IMR-90 (cell line): ENCODE data around the gene VPS11. TPM values are rescaled to one million over a fixed set of nuclear protein-coding genes. Genes with fewer than 3 reads are reported as not detected.

Source experiments
- ATAC-seq: fragments of 200-7000 bp; cut with Tn5 transposase; 2 replicates; pipeline ENCODE4 v1.9.1; 2020; ENCODE audit warnings: low read depth, mild to moderate bottlenecking, moderate library complexity
- BruUV-seq: library from RNA; stranded (reverse); fragments of 400-500 nt; replicated peaks from 2 replicates; lab custom pipeline; 2021; lab: Mats Ljungman, UMichigan
- CTCF ChIA-PET: fragments of 300-600 bp; formaldehyde crosslinking; extraction: SDS; loops from one replicate; lab custom pipeline; 2021; ENCODE audit warnings: antibody characterized with exemption; lab: Yijun Ruan, JAX
- POLR2A ChIA-PET: fragments of 300-600 bp; sonication (Branson Sonifier 250); formaldehyde crosslinking; loops from one replicate; lab custom pipeline; 2022; ENCODE audit warnings: antibody characterized with exemption; ENCODE audit not compliant: unreplicated experiment; lab: Charles Lee
- DNase-seq: peaks from one replicate; pipeline ENCODE4 v3.0.0; 2013
- H2AFZ ChIP-seq: replicated peaks from 2 replicates; pipeline ENCODE3; 2013; ENCODE audit warnings: low read length, mild to moderate bottlenecking; ENCODE audit not compliant: poor library complexity
- H2AK5ac ChIP-seq: 2 replicates; pipeline ENCODE4 v1.6.1; 2013; ENCODE audit warnings: low read depth, low read length, inconsistent platforms
- H2AK9ac ChIP-seq: replicated peaks from 2 replicates; pipeline ENCODE3; 2013; ENCODE audit warnings: mild to moderate bottlenecking, low read depth, low read length, moderate library complexity; ENCODE audit not compliant: poor library complexity
- H2BK120ac ChIP-seq: 2 replicates; pipeline ENCODE4 v1.6.1; 2013; ENCODE audit warnings: low read depth, low read length, inconsistent platforms
- H2BK15ac ChIP-seq: 3 replicates; pipeline ENCODE4 v1.6.1; 2013; ENCODE audit warnings: low read depth, low read length, inconsistent platforms
- H2BK20ac ChIP-seq: 2 replicates; pipeline ENCODE4 v1.6.1; 2013; ENCODE audit warnings: low read depth, mild to moderate bottlenecking, inconsistent platforms, low read length, moderate library complexity
- H2BK5ac ChIP-seq: 2 replicates; pipeline ENCODE4 v1.6.1; 2013; ENCODE audit warnings: mild to moderate bottlenecking, low read depth, low read length, inconsistent platforms; ENCODE audit not compliant: poor library complexity, severe bottlenecking
- H3K14ac ChIP-seq: replicated peaks from 2 replicates; pipeline ENCODE4 v1.6.1; 2013; ENCODE audit warnings: low read depth, low read length, inconsistent platforms
- H3K18ac ChIP-seq: 2 replicates; pipeline ENCODE4 v1.6.1; 2013; ENCODE audit warnings: low read depth, low read length, control low read depth
- H3K23ac ChIP-seq: 2 replicates; pipeline ENCODE4 v1.6.1; 2013; ENCODE audit warnings: low read depth, low read length, inconsistent platforms
- H3K27ac ChIP-seq: 2 replicates; pipeline ENCODE4 v1.5.1; 2013; ENCODE audit warnings: mild to moderate bottlenecking, control low read depth, low read length; ENCODE audit not compliant: insufficient read depth
- H3K27me3 ChIP-seq: 2 replicates; pipeline ENCODE4 v1.6.1; 2013; ENCODE audit warnings: low read length; ENCODE audit not compliant: control insufficient read depth, insufficient read depth
- H3K36me3 ChIP-seq: 2 replicates; pipeline ENCODE4 v1.6.1; 2013; ENCODE audit warnings: low read length, mixed read lengths; ENCODE audit not compliant: control insufficient read depth, insufficient read depth
- H3K4ac ChIP-seq: 2 replicates; pipeline ENCODE4 v1.6.1; 2013; ENCODE audit warnings: low read depth, low read length, inconsistent platforms
- H3K4me1 ChIP-seq: 2 replicates; pipeline ENCODE4 v1.6.1; 2013; ENCODE audit warnings: low read length, mixed read lengths; ENCODE audit not compliant: control insufficient read depth, insufficient read depth
- H3K4me2 ChIP-seq: 2 replicates; pipeline ENCODE4 v1.6.1; 2013; ENCODE audit warnings: low read depth, mild to moderate bottlenecking, control low read depth, low read length, moderate library complexity
- H3K4me3 ChIP-seq: 2 replicates; pipeline ENCODE4 v1.5.1; 2013; ENCODE audit warnings: low read depth, mild to moderate bottlenecking, control low read depth, low read length, moderate library complexity; ENCODE audit not compliant: insufficient read depth
- H3K56ac ChIP-seq: 2 replicates; pipeline ENCODE4 v1.6.1; 2013; ENCODE audit warnings: low read length, inconsistent platforms; ENCODE audit not compliant: insufficient read depth; ENCODE audit errors: extremely low read depth
- H3K79me1 ChIP-seq, 2 experiments: 2 replicates each; pipeline ENCODE4 v1.6.1; 2013; ENCODE audit warnings: low read length in 2 of 2, inconsistent platforms in 1 of 2, low read depth in 1 of 2
- H3K9ac ChIP-seq: 2 replicates; pipeline ENCODE4 v1.6.1; 2013; ENCODE audit warnings: low read depth, low read length, control low read depth
- H3K9me1 ChIP-seq: 2 replicates; pipeline ENCODE4 v1.6.1; 2013; ENCODE audit warnings: low read length, inconsistent platforms; ENCODE audit not compliant: insufficient read depth
- H3K9me3 ChIP-seq: 2 replicates; pipeline ENCODE4 v1.6.1; 2013; ENCODE audit warnings: low read length; ENCODE audit not compliant: control insufficient read depth, insufficient read depth
- H4K20me1 ChIP-seq: 2 replicates; pipeline ENCODE4 v1.6.1; 2013; ENCODE audit warnings: low read length, inconsistent platforms; ENCODE audit not compliant: insufficient read depth
- H4K5ac ChIP-seq: 2 replicates; pipeline ENCODE4 v1.6.1; 2013; ENCODE audit warnings: mild to moderate bottlenecking, low read depth, low read length, control low read depth
- H4K8ac ChIP-seq, 2 experiments: 2 replicates each; pipeline ENCODE4 v1.6.1; 2013; ENCODE audit warnings: low read depth in 2 of 2, low read length in 2 of 2, control low read depth in 1 of 2, inconsistent platforms in 1 of 2
- H4K91ac ChIP-seq: 2 replicates; pipeline ENCODE4 v1.6.1; 2013; ENCODE audit warnings: low read depth, low read length, inconsistent platforms; ENCODE audit not compliant: insufficient read depth
- BHLHE40 ChIP-seq: fragments of 150-350 bp; IDR thresholded peaks from 2 replicates; pipeline ENCODE4 v1.6.1; 2016; ENCODE audit warnings: mild to moderate bottlenecking, low read depth, low read length
- CEBPB ChIP-seq: IDR thresholded peaks from 2 replicates; pipeline ENCODE4 v1.6.1; 2012; ENCODE audit warnings: low read depth, low read length, improper control_type of control experiment
- CHD1 ChIP-seq: IDR thresholded peaks from 2 replicates; pipeline ENCODE4 v1.6.1; 2012; ENCODE audit warnings: low read depth, low read length, improper control_type of control experiment
- FOS ChIP-seq: fragments of 150-350 bp; IDR thresholded peaks from 2 replicates; pipeline ENCODE4 v1.6.1; 2016; ENCODE audit warnings: low read depth, low read length
- MAFK ChIP-seq: IDR thresholded peaks from 2 replicates; pipeline ENCODE4 v1.6.1; 2012; ENCODE audit warnings: low read depth, low read length, improper control_type of control experiment
- MAZ ChIP-seq: IDR thresholded peaks from 2 replicates; pipeline ENCODE4 v1.6.1; 2012; ENCODE audit warnings: low read depth, mild to moderate bottlenecking, low read length, improper control_type of control experiment, moderate library complexity, borderline replicate concordance
- MXI1 ChIP-seq: IDR thresholded peaks from 2 replicates; pipeline ENCODE4 v1.6.1; 2012; ENCODE audit warnings: low read depth, mild to moderate bottlenecking, low read length, moderate library complexity, borderline replicate concordance
- POLR2A ChIP-seq: IDR thresholded peaks from 2 replicates; pipeline ENCODE4 v1.6.1; 2012; ENCODE audit warnings: mild to moderate bottlenecking, low read depth, low read length
- RAD21 ChIP-seq: IDR thresholded peaks from 2 replicates; pipeline ENCODE4 v1.6.1; 2012; ENCODE audit warnings: low read length, improper control_type of control experiment
- RCOR1 ChIP-seq: IDR thresholded peaks from 2 replicates; pipeline ENCODE4 v1.6.1; 2012; ENCODE audit warnings: mild to moderate bottlenecking, low read length, improper control_type of control experiment; ENCODE audit not compliant: insufficient replicate concordance
- RFX5 ChIP-seq: IDR thresholded peaks from 2 replicates; pipeline ENCODE4 v1.8.0; 2012; ENCODE audit warnings: low read depth, mild to moderate bottlenecking, low read length, moderate library complexity
- SMC3 ChIP-seq: fragments of 150-350 bp; IDR thresholded peaks from 2 replicates; pipeline ENCODE4 v1.6.1; 2016; ENCODE audit warnings: low read depth, mild to moderate bottlenecking, antibody characterized with exemption, low read length, moderate library complexity
- WGBS, 2 experiments: methylation state at CpG; one replicate each; pipeline versions ENCODE4 v1.1.5 to v1.1.7; 2013; ENCODE audit warnings: missing lambda C conversion rate in 2 of 2; ENCODE audit not compliant: insufficient read length in 1 of 2; ENCODE audit errors: extremely low coverage in 2 of 2; 5-methylcytosine and 5-hydroxymethylcytosine counted together
- dilution Hi-C: fragments of 300-500 bp; cut with HindIII; formaldehyde crosslinking; loops from one replicate; pipeline ENCODE4 v1.14.3; 2018; ENCODE audit warnings: low sequenced_read_pairs; ENCODE audit not compliant: unreplicated experiment
- in situ Hi-C: fragments of 300-500 bp; cut with MboI; formaldehyde crosslinking; loops from 3 replicates; pipeline ENCODE4 v1.14.3; 2019; ENCODE audit warnings: low sequenced_read_pairs, inconsistent platforms, mixed read lengths
- intact Hi-C: fragments of 100-400 bp; cut with micrococcal nuclease; formaldehyde crosslinking; loops from 2 replicates; pipeline ENCODE4 v1.10.0; 2022
- polyA plus RNA-seq, 3 experiments: library from polyadenylated mRNA; depleted of rRNA; stranded (reverse); fragments of >200 nt; gene quantifications; 2 replicates each; pipeline ENCODE4 v1.2.3, GENCODE V29; 2012; ENCODE audit warnings: low replicate concordance in 1 of 3
- total RNA-seq: library from RNA; depleted of rRNA; stranded (reverse); fragments of >200 nt; gene quantifications from 2 replicates; pipeline ENCODE4 v1.2.3, GENCODE V29; 2012
- TF ChIP-seq, protein P1 (sequence below): conservative IDR thresholded peaks from 2 replicates; pipeline ENCODE4 v1.5.1; 2012; ENCODE audit warnings: mild to moderate bottlenecking, low read depth, low read length, improper control_type of control experiment
- TF ChIP-seq, protein P2 (sequence below): fragments of 150-350 bp; IDR thresholded peaks from 2 replicates; pipeline ENCODE4 v1.6.1; 2016; ENCODE audit warnings: low read depth, mild to moderate bottlenecking, low read length, moderate library complexity, borderline replicate concordance

The VPS11 gene
- total and polyA plus RNA-seq, 2 of the 4 experiments (the other 2 are of a cell fraction) = 19.7 to 30.5 TPM

DNA sequence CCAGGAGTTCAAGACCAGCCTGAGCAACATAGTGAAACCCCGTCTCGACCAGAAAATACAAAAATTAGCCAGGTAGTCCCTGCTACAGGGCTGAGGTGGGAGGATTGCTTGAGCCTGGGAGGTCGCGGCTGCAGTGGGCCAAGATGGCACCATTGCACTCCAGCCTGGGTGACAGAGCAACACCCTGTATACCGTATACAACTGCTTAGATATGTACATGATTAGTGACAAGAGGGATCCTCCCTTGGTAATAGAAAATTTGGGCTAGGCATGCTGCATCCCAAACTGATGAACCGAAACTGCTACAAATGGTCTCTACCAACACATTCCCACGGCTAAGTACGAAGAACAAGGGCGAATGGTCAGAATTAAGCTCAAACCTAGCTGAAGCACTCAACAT is 24.7 kb upstream of the VPS11 start:
- in situ Hi-C loops (no loop called here), dilution Hi-C loops (no loop called here), intact Hi-C loops (no loop called here)
- no peaks in the 10 kb centered on the region for H3K79me1 ChIP-seq
- H2BK5ac ChIP-seq = no peak overlapping the region
- no peak overlapping the region for H2AFZ ChIP-seq
- CTCF ChIA-PET = no interaction called here
- H3K4me1 ChIP-seq = no peaks in the 10 kb centered on the region
- H3K27ac ChIP-seq = no peak overlapping the region
- DNase-seq = no peak
- H2AK9ac ChIP-seq = no peak overlapping the region
- H2BK20ac ChIP-seq = no peak overlapping the region
- no peak overlapping the region for H3K18ac ChIP-seq
- no peaks in the 10 kb centered on the region for H3K9me1 ChIP-seq
- H3K4ac ChIP-seq = no peak overlapping the region
- H4K20me1 ChIP-seq = no peaks in the 10 kb centered on the region; the same call in 1 of the 2 replicates
- BruUV-seq = no TSS peak
- H3K9ac ChIP-seq = no peak overlapping the region
- no peaks in the 10 kb centered on the region for H3K9me3 ChIP-seq
- no peak for ATAC-seq
- POLR2A ChIA-PET = no interaction called here
- H3K4me2 ChIP-seq = no peak overlapping the region
- H3K4me3 ChIP-seq = no peak overlapping the region
- H2BK15ac ChIP-seq = no peak overlapping the region
- H4K91ac ChIP-seq = no peak overlapping the region
- no peak overlapping the region for H2BK120ac ChIP-seq
- no peak overlapping the region for H3K56ac ChIP-seq
- TF ChIP-seq SMC3 (no peak), MXI1 (no peak), MAFK (no peak), CHD1 (no peak), MAZ (no peak), BHLHE40 (no peak), RAD21 (no peak), POLR2A (no peak), RCOR1 (no peak), RFX5 (no peak), FOS (no peak), CEBPB (no peak)
- TF ChIP-seq, protein P1, sequence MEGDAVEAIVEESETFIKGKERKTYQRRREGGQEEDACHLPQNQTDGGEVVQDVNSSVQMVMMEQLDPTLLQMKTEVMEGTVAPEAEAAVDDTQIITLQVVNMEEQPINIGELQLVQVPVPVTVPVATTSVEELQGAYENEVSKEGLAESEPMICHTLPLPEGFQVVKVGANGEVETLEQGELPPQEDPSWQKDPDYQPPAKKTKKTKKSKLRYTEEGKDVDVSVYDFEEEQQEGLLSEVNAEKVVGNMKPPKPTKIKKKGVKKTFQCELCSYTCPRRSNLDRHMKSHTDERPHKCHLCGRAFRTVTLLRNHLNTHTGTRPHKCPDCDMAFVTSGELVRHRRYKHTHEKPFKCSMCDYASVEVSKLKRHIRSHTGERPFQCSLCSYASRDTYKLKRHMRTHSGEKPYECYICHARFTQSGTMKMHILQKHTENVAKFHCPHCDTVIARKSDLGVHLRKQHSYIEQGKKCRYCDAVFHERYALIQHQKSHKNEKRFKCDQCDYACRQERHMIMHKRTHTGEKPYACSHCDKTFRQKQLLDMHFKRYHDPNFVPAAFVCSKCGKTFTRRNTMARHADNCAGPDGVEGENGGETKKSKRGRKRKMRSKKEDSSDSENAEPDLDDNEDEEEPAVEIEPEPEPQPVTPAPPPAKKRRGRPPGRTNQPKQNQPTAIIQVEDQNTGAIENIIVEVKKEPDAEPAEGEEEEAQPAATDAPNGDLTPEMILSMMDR = no peak
- TF ChIP-seq, protein P2, sequence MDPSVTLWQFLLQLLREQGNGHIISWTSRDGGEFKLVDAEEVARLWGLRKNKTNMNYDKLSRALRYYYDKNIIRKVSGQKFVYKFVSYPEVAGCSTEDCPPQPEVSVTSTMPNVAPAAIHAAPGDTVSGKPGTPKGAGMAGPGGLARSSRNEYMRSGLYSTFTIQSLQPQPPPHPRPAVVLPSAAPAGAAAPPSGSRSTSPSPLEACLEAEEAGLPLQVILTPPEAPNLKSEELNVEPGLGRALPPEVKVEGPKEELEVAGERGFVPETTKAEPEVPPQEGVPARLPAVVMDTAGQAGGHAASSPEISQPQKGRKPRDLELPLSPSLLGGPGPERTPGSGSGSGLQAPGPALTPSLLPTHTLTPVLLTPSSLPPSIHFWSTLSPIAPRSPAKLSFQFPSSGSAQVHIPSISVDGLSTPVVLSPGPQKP = no peak
- H4K8ac ChIP-seq = no peak overlapping the region
- H3K27me3 ChIP-seq = no peaks in the 10 kb centered on the region
- H3K36me3 ChIP-seq = peaks cover 27% of the 10 kb centered on the region
- H3K14ac ChIP-seq = no peak overlapping the region
- H4K5ac ChIP-seq = no peak overlapping the region
- 100% methylated on average over 3 of the region's 9 CpGs; no CpG with 5 or more reads in 1 of the 2 experiments for WGBS, 2 experiments
- H3K23ac ChIP-seq = no peak overlapping the region
- H2AK5ac ChIP-seq = no peak overlapping the region
